ENCODE measurements around the gene MYMX.

MYMX gene

GRCh38 chr6:44217332-44218143, 812 bp downstream of the MYMX start:
- peaks cover 4% of the 10 kb centered on the region for H3K4me1 ChIP-seq (ENCODE audit: insufficient read depth, poor library complexity, severe bottlenecking)

DNA sequence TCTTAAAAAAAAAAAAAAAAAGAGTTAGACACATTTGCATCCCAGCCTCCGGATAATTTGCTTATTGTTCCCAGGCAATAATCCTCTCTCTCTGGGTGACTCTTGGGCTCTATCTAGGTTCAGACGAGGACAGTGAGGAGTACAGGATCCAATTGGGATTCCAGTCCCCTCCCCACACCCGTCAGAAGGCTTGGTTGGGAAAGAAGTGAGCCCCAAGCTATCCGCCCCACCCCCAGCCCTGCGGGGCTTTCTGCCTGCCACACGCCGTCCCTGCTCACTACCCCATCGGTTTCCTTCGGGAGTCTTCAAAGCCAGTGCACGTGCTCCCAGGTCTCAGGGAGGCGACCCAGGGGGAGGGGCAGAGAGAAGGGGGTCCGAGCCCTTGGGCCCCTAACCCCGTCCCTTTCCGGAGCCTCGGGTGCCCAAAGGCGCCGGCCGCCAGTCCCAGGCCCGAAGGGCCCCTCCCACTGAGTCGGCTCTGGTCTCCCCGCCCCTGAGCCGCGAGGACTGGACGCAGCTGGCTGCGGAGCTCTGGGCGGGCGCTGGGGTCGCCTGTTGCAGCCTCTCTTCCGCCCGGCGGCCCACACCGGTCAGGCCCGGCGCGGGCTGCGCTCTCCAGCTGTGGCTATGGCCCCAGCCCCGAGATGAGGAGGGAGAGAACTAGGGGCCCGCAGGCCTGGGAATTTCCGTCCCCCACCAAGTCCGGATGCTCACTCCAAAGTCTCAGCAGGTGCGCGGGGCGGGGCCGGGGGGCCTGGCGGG, 2.5 kb downstream of the MYMX start:
- TF ChIP-seq, protein P1, sequence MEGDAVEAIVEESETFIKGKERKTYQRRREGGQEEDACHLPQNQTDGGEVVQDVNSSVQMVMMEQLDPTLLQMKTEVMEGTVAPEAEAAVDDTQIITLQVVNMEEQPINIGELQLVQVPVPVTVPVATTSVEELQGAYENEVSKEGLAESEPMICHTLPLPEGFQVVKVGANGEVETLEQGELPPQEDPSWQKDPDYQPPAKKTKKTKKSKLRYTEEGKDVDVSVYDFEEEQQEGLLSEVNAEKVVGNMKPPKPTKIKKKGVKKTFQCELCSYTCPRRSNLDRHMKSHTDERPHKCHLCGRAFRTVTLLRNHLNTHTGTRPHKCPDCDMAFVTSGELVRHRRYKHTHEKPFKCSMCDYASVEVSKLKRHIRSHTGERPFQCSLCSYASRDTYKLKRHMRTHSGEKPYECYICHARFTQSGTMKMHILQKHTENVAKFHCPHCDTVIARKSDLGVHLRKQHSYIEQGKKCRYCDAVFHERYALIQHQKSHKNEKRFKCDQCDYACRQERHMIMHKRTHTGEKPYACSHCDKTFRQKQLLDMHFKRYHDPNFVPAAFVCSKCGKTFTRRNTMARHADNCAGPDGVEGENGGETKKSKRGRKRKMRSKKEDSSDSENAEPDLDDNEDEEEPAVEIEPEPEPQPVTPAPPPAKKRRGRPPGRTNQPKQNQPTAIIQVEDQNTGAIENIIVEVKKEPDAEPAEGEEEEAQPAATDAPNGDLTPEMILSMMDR (IDR thresholded peaks at IDR 0.05; ENCODE audit: poor library complexity, severe bottlenecking), result no peak
- ATAC-seq (ENCODE audit: low read depth), result no peak
- H3K4me1 ChIP-seq (ENCODE audit: insufficient read depth, poor library complexity, severe bottlenecking), result peaks cover 4% of the 10 kb centered on the region
- H3K27ac ChIP-seq (ENCODE audit: poor library complexity, severe bottlenecking), result no peak overlapping the region
- no peaks in the 10 kb centered on the region for H3K9me3 ChIP-seq (ENCODE audit: severe bottlenecking)
- no peak for DNase-seq (ENCODE audit: low spot score)
- no peak overlapping the region for H3K4me3 ChIP-seq (ENCODE audit: severe bottlenecking)
- no peaks in the 10 kb centered on the region for H3K27me3 ChIP-seq (ENCODE audit: insufficient read depth, poor library complexity, severe bottlenecking)
- no peaks in the 10 kb centered on the region for H3K36me3 ChIP-seq (ENCODE audit: low read depth)

More at GRCh38 chr6:44217332-44218143, 812 bp downstream of the MYMX start:
- Histone ChIP-seq H3K36me3 (ENCODE audit: low read depth) (no peaks in the 10 kb centered on the region), H3K27ac (ENCODE audit: poor library complexity, severe bottlenecking) (no peak overlapping the region), H3K27me3 (ENCODE audit: insufficient read depth, poor library complexity, severe bottlenecking) (no peaks in the 10 kb centered on the region), H3K4me3 (ENCODE audit: severe bottlenecking) (no peak overlapping the region), H3K9me3 (ENCODE audit: severe bottlenecking) (no peaks in the 10 kb centered on the region)
- TF ChIP-seq, protein P1 (IDR thresholded peaks at IDR 0.05; ENCODE audit: poor library complexity, severe bottlenecking), result no peak
- ATAC-seq (ENCODE audit: low read depth) (peak; percentile 32; the same call in 1 of the 3 replicates), DNase-seq (ENCODE audit: low spot score) (no peak)

GRCh38 chr6:44219815-44220784, 3.4 kb downstream of the MYMX start:
- DNase-seq (ENCODE audit: low spot score) (no peak), ATAC-seq (ENCODE audit: low read depth) (no peak)
- TF ChIP-seq, protein P1 (IDR thresholded peaks at IDR 0.05; ENCODE audit: poor library complexity, severe bottlenecking), result no peak
- H3K4me3 ChIP-seq (ENCODE audit: severe bottlenecking), result no peak overlapping the region
- peaks cover 13% of the 10 kb centered on the region for H3K4me1 ChIP-seq (ENCODE audit: insufficient read depth, poor library complexity, severe bottlenecking)
- no peaks in the 10 kb centered on the region for H3K9me3 ChIP-seq (ENCODE audit: severe bottlenecking)
- no peak overlapping the region for H3K27ac ChIP-seq (ENCODE audit: poor library complexity, severe bottlenecking)
- H3K36me3 ChIP-seq (ENCODE audit: low read depth), result no peaks in the 10 kb centered on the region
- H3K27me3 ChIP-seq (ENCODE audit: insufficient read depth, poor library complexity, severe bottlenecking), result no peaks in the 10 kb centered on the region

DNA sequence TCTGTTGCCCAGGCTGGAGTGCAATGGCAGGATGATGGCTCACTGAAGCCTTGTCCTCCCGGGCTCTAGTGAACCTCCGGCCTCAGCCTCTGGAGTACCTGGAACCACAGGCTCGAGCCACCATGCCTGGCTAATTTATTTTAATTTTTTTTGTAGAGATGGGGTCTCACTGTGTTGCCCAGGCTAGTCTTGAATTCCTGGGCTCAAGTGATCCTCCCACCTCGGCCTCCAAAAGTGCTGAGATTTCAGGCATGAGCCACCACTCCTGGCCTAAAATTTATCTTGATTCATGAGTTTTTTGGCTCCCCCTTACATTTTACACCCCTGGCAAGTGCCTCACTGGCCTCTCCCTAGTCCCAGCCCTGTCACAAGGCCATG, 4.2 kb downstream of the MYMX start:
- no peak overlapping the region for H3K4me3 ChIP-seq (ENCODE audit: severe bottlenecking)
- TF ChIP-seq, protein P1 (IDR thresholded peaks at IDR 0.05; ENCODE audit: poor library complexity, severe bottlenecking), result no peak
- ATAC-seq (ENCODE audit: low read depth), result no peak
- H3K4me1 ChIP-seq (ENCODE audit: insufficient read depth, poor library complexity, severe bottlenecking), result peaks cover 13% of the 10 kb centered on the region
- no peaks in the 10 kb centered on the region for H3K27me3 ChIP-seq (ENCODE audit: insufficient read depth, poor library complexity, severe bottlenecking)
- no peak for DNase-seq (ENCODE audit: low spot score)
- H3K36me3 ChIP-seq (ENCODE audit: low read depth), result no peaks in the 10 kb centered on the region
- H3K9me3 ChIP-seq (ENCODE audit: severe bottlenecking), result no peaks in the 10 kb centered on the region
- H3K27ac ChIP-seq (ENCODE audit: poor library complexity, severe bottlenecking), result peak overlapping the region; percentile 56
